Karpas-422 (cell line): ENCODE results near the gene PIERCE2. TPM values are rescaled to one million over a fixed set of nuclear protein-coding genes. Genes with fewer than 3 reads are reported as not detected.
"Not testable (repeated sequence)": the region's sequence is repeated elsewhere in the genome, so short reads cannot be mapped to it uniquely, and the experiment has no call there.

Experiments
- DNase-seq: peaks from one replicate; pipeline ENCODE4 v3.0.0-alpha.2; 2015
- H2AFZ ChIP-seq: fragments of 200-600 bp; sonication (generic); 2 replicates; pipeline ENCODE4 v1.6.1; 2014; ENCODE audit warnings: antibody characterized with exemption, low read length, mixed read lengths
- H3K27ac ChIP-seq: fragments of 200-600 bp; sonication (generic); 2 replicates; pipeline ENCODE4 v1.5.1; 2014; ENCODE audit warnings: mild to moderate bottlenecking, low read length, moderate library complexity
- H3K27me3 ChIP-seq: fragments of 200-600 bp; sonication (generic); 2 replicates; pipeline ENCODE4 v1.6.1; 2014; ENCODE audit warnings: low read length, mixed read lengths
- H3K36me3 ChIP-seq: fragments of 200-600 bp; sonication (generic); 2 replicates; pipeline ENCODE4 v1.6.1; 2014; ENCODE audit warnings: low read length, mixed read lengths; ENCODE audit not compliant: insufficient read depth
- H3K4me1 ChIP-seq: fragments of 200-600 bp; sonication (generic); 2 replicates; pipeline ENCODE4 v1.6.1; 2014; ENCODE audit warnings: mild to moderate bottlenecking, low read length, mixed read lengths
- H3K4me2 ChIP-seq: fragments of 200-600 bp; sonication (generic); 2 replicates; pipeline ENCODE4 v1.6.1; 2014; ENCODE audit warnings: low read length, low read depth, mild to moderate bottlenecking; ENCODE audit not compliant: poor library complexity, severe bottlenecking
- H3K4me3 ChIP-seq: fragments of 200-600 bp; sonication (generic); 2 replicates; pipeline ENCODE4 v1.5.1; 2014; ENCODE audit warnings: mild to moderate bottlenecking, antibody characterized with exemption, low read length, mixed read lengths
- H3K79me2 ChIP-seq: fragments of 200-600 bp; sonication (generic); 2 replicates; pipeline ENCODE4 v1.6.1; 2014; ENCODE audit warnings: mild to moderate bottlenecking, low read length, mixed read lengths
- H3K9ac ChIP-seq: fragments of 200-600 bp; sonication (generic); 2 replicates; pipeline ENCODE4 v1.6.0; 2014; ENCODE audit warnings: low read length
- H3K9me2 ChIP-seq: fragments of 200-600 bp; sonication (generic), shearing (Covaris generic); replicated peaks from 2 replicates; pipeline ENCODE4 v1.6.0; 2014; ENCODE audit warnings: mild to moderate bottlenecking, low read length, moderate library complexity; ENCODE audit not compliant: insufficient read depth
- H3K9me3 ChIP-seq: fragments of 300-700, 200-600 bp; sonication (generic); 2 replicates; pipeline ENCODE4 v1.6.1; 2014; ENCODE audit warnings: low read length, mixed read lengths
- H4K20me1 ChIP-seq: fragments of 200-600 bp; sonication (generic); 2 replicates; pipeline ENCODE4 v1.6.1; 2014; ENCODE audit warnings: mild to moderate bottlenecking, antibody characterized with exemption, low read length, low read depth; ENCODE audit not compliant: insufficient read depth
- total RNA-seq: library from RNA; depleted of rRNA; stranded (reverse); fragments of >200 nt; shearing (Covaris generic); gene quantifications from 2 replicates; pipeline ENCODE4 v1.2.3, GENCODE V29; 2014; ENCODE audit warnings: low replicate concordance

PIERCE2 gene
- total RNA-seq, 1 experiment from 2014 or later: 12.4 TPM

DNA sequence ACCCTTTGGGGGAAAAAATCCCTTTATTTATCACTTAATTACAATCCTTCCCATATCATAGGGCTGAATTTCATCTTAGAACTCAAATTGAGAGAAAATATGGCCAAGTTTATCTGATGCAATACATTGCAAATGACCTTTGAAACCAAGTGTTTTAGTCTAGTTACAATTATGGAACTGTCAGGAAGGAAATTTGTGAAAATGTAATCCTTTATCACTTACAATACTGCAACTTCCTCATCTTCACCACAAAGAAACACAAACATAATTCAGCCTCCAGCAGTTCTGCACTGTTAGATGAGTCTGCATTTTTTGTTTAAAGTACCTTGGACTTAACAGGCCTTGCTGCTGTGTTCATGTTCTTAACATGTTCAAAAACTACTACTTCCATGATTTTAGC, 4.8 kb upstream of the PIERCE2 start:
- Histone ChIP-seq H2AFZ (peak overlapping the region; percentile 24), H3K36me3 (no peaks in the 10 kb centered on the region), H3K27ac (peak overlapping the region; percentile 89), H3K9me2 (no peaks in the 10 kb centered on the region), H3K9me3 (no peaks in the 10 kb centered on the region), H3K4me2 (peak overlapping the region; percentile 72), H3K4me1 (peaks cover 53% of the 10 kb centered on the region), H3K79me2 (peaks cover 89% of the 10 kb centered on the region), H3K4me3 (peak overlapping the region; percentile 41), H3K9ac (peak overlapping the region; percentile 62), H4K20me1 (no peaks in the 10 kb centered on the region), H3K27me3 (no peaks in the 10 kb centered on the region)
- DNase-seq: peak; percentile 79

DNA sequence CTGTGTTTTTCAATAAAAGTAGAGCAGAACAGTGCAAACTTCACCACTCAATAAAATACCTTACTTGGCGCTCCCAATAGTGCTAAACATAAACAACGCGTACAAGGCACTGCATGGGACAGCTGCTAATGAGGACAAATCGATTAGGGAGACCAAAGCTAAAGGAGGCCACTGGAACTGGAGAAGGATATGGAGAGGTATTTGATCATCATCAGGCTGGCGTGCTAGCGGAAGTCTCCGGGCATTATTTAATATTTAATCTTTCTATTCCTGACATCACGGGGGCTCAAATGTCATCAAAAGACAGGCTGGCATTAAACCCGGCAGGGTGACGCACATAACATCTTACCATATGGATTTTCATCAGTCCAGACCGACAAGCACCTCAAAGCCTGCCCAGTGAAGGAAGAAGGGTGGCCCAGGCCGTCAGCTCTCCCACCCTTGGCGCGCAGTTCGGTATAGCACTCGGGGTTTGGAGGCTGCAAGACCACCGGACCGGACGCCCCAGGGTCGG, 740 bp upstream of the PIERCE2 start:
- Histone ChIP-seq H4K20me1 (no peaks in the 10 kb centered on the region), H3K9ac (peak overlapping the region; percentile 87), H2AFZ (peak overlapping the region; percentile 80), H3K4me3 (peak overlapping the region; percentile 82), H3K27ac (peak overlapping the region; percentile 77), H3K4me2 (peak overlapping the region; percentile 97), H3K27me3 (no peaks in the 10 kb centered on the region), H3K36me3 (no peaks in the 10 kb centered on the region), H3K79me2 (peaks cover 58% of the 10 kb centered on the region), H3K4me1 (peaks cover 53% of the 10 kb centered on the region), H3K9me3 (no peaks in the 10 kb centered on the region), H3K9me2 (no peaks in the 10 kb centered on the region)
- peak; percentile 79 for DNase-seq

DNA sequence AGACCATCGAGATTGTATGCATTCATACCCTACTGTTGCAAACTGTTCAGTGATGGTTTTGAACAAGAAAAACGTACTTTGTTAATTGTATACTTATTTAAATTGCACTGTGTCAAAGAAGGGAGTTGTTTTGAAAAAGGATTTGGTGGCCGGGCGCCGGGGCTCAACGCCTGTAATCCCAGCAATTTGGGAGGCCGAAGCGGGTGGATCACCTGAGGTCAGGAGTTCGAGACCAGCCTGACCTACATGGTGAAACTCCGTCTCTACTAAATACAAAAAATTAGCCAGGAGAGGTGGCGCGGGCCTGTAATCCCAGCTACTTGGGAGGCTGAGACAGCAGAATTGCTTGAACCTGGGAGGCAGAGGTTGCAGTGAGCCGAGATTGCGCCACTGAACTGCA, 681 bp downstream of the PIERCE2 start:
- not testable (repeated sequence) for H3K27me3 ChIP-seq, H3K27ac ChIP-seq, H3K9me3 ChIP-seq, DNase-seq, H4K20me1 ChIP-seq, H3K36me3 ChIP-seq, H3K9me2 ChIP-seq
- peak overlapping the region; percentile 73 for H3K9ac ChIP-seq
- peaks cover 39% of the 10 kb centered on the region for H3K4me1 ChIP-seq
- peak overlapping the region; percentile 97 for H3K4me2 ChIP-seq
- H2AFZ ChIP-seq: peak overlapping the region; percentile 58
- H3K79me2 ChIP-seq: peaks cover 44% of the 10 kb centered on the region
- peak overlapping the region; percentile 82 for H3K4me3 ChIP-seq

DNA sequence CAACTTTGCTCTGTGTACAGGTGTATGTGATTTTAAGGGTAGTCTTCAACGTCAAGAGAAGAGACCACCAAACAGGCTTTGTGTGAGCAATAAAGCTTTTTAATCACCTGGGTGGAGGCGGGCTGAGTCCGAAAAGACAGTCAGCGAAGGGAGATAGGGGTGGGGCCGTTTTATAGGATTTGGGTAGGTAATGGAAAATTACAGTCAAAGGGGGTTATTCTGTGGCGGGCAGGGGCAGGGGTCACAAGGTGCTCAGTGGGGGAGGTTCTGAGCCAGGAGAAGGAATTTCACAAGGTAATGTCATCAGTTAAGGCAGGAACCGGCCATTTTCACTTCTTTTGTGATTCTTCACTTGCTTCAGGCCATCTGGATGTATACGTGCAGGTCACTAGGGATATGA, 9.4 kb downstream of the PIERCE2 start:
- H3K9me2 ChIP-seq, H3K4me3 ChIP-seq, DNase-seq, H3K27ac ChIP-seq, H4K20me1 ChIP-seq, H3K27me3 ChIP-seq, H3K79me2 ChIP-seq, H3K4me1 ChIP-seq, H3K9ac ChIP-seq, H3K4me2 ChIP-seq, H3K36me3 ChIP-seq, H3K9me3 ChIP-seq, H2AFZ ChIP-seq: not testable (repeated sequence)

DNA sequence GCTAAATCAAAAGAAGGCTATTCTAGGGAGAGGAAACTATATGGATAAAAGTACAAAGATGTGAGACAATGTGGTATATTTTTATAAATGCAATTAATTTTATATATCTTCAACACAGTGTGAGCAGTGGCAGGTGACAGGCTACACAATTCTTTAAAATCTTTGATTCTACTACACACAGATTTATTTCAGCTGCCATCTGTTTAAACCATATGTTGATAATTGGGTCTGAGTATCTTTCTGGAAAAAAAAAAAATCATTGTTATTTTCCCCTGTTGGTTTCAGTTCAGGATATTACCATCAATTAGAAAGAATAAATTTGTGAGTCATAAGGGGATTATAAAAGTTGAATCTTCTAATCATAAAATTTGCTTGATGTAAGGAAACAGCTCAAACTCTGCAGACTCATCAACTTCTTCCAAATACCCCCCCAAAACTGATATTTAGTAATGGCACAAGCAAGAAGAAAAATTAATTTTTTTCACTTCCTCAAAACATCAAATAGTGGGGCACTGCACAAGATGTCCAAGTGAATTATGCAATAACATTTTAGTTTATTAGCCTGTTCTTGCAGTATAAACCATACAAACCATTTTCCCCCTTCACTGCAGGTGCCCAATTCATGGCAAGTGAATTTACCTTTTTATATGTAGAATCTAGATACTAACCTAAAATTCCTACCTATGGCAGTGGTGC, 12.0 kb downstream of the PIERCE2 start:
- H3K79me2 ChIP-seq: no peaks in the 10 kb centered on the region
- DNase-seq: no peak
- H3K9me3 ChIP-seq: no peaks in the 10 kb centered on the region
- H4K20me1 ChIP-seq: no peaks in the 10 kb centered on the region
- H3K4me2 ChIP-seq: no peak overlapping the region
- H3K27me3 ChIP-seq: no peaks in the 10 kb centered on the region
- no peak overlapping the region for H2AFZ ChIP-seq
- peaks cover 7% of the 10 kb centered on the region for H3K4me1 ChIP-seq
- no peak overlapping the region for H3K27ac ChIP-seq
- H3K9me2 ChIP-seq: no peaks in the 10 kb centered on the region
- H3K4me3 ChIP-seq: no peak overlapping the region
- no peaks in the 10 kb centered on the region for H3K36me3 ChIP-seq
- H3K9ac ChIP-seq: no peak overlapping the region

DNA sequence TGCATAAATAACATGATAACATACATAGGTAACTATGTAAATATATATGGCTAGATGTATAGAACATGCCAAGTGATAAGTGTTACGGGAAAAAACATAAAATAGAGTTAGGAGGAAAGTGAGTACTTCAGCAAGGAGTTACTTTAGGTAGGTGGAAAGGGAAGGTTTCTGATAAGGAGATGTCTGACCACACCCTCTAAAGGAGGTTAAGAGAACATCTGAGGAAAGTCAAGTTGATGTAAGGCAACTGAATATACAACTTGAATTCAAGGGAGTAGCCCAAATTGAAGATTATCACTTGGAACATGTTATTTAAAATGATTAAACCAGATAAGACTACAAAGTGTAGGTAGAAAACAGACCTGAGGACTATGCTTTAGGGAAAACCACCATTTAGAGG, 13.8 kb downstream of the PIERCE2 start:
- no peaks in the 10 kb centered on the region for H3K27me3 ChIP-seq
- no peaks in the 10 kb centered on the region for H3K79me2 ChIP-seq
- no peak overlapping the region for H3K4me3 ChIP-seq

DNA sequence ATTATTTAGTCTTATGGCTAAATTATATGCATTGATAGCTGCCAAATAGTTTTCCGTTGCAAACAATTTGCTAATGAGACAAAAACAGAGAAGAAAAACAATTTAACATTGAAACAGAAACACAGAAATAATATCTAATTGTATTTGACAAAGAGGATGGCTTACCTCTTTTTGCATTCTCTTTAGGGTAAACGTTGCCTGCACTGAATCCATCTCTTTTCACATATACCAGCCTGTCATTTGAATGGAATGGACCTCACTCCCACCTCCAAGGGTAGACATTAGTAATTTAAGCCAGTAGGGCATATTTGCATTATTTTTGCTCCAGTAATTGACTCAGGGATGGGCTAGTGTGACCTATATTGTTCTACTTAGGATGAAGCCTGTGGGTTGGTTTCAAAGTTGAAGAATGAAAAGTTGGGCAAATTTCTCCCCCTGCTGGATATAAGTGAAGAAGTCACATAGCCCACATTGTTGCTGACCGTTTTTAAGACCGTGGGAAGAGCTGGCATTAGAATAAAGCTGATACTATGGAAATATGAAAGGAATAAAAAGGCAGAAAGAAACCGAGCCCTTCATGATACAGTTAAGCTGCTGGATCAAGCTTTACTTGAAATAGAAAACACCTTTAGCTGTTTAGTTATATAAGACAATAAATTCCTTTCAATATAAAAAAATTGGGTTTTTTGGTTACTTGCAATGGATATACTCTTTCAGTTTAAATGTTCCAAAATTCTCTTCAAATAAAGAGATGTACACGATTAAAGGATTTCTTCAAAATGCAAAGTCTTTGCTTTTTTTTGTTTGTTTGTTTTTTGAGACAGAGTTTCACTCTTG, 26.9 kb downstream of the PIERCE2 start:
- H3K27ac ChIP-seq: no peak overlapping the region
- no peaks in the 10 kb centered on the region for H3K9me2 ChIP-seq
- no peaks in the 10 kb centered on the region for H3K9me3 ChIP-seq
- no peak overlapping the region for H2AFZ ChIP-seq
- no peaks in the 10 kb centered on the region for H3K27me3 ChIP-seq
- H3K79me2 ChIP-seq: no peaks in the 10 kb centered on the region
- DNase-seq: peak; percentile 78
- H3K4me2 ChIP-seq: no peak overlapping the region
- peaks cover 4% of the 10 kb centered on the region; the same call in 1 of the 2 replicates for H3K4me1 ChIP-seq
- no peaks in the 10 kb centered on the region for H3K36me3 ChIP-seq
- no peaks in the 10 kb centered on the region for H4K20me1 ChIP-seq
- H3K9ac ChIP-seq: no peak overlapping the region
- no peak overlapping the region for H3K4me3 ChIP-seq

More for the DNA sequence above, 13.8 kb downstream of the PIERCE2 start:
- Histone ChIP-seq H2AFZ (no peak overlapping the region), H3K9me3 (no peaks in the 10 kb centered on the region), H3K4me1 (peaks cover 7% of the 10 kb centered on the region), H4K20me1 (no peaks in the 10 kb centered on the region), H3K9me2 (no peaks in the 10 kb centered on the region), H3K4me2 (no peak overlapping the region), H3K27ac (no peak overlapping the region), H3K36me3 (no peaks in the 10 kb centered on the region), H3K9ac (no peak overlapping the region)
- no peak for DNase-seq

DNA sequence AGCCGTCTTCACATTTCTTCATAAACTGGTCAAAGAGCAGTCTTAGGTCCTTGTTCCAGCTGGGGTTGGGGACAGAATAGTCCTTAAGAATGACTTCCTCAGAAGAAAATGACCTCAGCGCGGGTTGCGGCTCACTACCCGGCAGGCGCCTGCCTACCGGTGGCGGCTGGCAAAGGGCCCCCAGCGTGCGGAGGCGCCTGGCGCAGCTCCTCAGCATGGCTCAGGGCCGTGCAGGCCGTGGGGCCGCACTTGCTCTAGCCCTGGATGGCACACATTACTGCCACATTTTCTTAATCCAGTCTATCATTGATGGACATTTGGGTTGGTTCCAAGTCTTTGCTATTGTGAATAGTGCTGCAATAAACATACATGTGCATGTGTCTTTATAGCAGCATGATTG, 34.8 kb downstream of the PIERCE2 start:
- not testable (repeated sequence) for H2AFZ ChIP-seq, H3K27ac ChIP-seq, H4K20me1 ChIP-seq, DNase-seq, H3K36me3 ChIP-seq, H3K9me2 ChIP-seq, H3K9ac ChIP-seq, H3K9me3 ChIP-seq, H3K4me2 ChIP-seq, H3K4me3 ChIP-seq, H3K4me1 ChIP-seq, H3K27me3 ChIP-seq, H3K79me2 ChIP-seq
